ENCODE data around the gene TSPAN14. TPM values are rescaled to one million over a fixed set of nuclear protein-coding genes. Genes with fewer than 3 reads are reported as not detected.
"Not testable (repeated sequence)": the region's sequence is repeated elsewhere in the genome, so short reads cannot be mapped to it uniquely, and the experiment has no call there.

TSPAN14 gene
- total RNA-seq, 4 donors from 2014 or later, result 18.9 to 72.9 (median 55.8) TPM

DNA sequence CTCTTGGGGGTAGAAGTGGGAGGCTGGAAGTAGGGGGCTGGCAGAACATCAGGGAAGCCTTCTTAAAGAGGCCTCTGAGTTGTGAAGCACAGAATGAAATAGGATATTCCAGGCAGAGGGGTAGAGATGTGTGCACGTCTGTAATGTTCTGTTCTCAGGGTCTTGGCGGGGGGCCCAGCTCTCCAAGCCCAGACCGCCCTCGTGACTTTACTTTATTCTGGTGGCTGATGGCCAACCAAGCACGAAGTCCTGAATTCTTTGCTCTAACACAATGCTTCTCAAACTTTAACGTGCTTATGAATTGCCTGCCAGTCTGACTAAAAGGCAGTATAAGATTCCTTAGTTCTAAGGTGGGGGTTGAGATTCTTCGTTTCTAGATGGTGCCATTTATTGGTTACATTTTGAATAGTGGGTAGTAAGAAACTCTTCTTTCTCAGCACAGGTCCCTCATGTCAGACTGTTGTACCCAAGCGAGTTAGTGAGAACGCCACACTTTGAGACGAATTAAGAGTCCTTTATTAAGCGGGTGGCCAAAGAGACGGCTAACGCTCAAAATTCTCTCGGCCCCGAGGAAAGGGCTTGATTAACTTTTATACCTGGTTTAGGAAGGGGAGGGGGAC lies 37.5 kb upstream of the TSPAN14 start:
- Histone ChIP-seq H3K4me1 (peaks cover 29 to 58% (median 52%) of the 10 kb centered on the region in 4 donors), H3K36me3 (peaks cover 0 to 3% (median 0%) of the 10 kb centered on the region in 4 donors), H3K4me3 (no peak overlapping the region), H3K27me3 (no peaks in the 10 kb centered on the region), H3K9me3 (no peaks in the 10 kb centered on the region), H3K27ac (peak overlapping the region; percentile 69 to 77 (median 72))
- in situ Hi-C loops (cut with MboI; ENCODE audit: low pct_ligation_motif_present in 1 of 4, low pct_unique_long_range_greater_than_20kb in 1 of 4, low sequenced_read_pairs in 3 of 4) (no loop called here), intact Hi-C loops (cut with DNase I; ENCODE audit: low total_unique reads) (no loop called here)
- 65 to 87% methylated on average over 11 to 15 of the region's 15 CpGs for WGBS, 2 donors (ENCODE audit: low coverage in 1 of 2)
- peak; percentile 41 for DNase-seq
- no peak for TF ChIP-seq POLR2A (IDR thresholded peaks at IDR 0.05)
- TF ChIP-seq, protein P1, sequence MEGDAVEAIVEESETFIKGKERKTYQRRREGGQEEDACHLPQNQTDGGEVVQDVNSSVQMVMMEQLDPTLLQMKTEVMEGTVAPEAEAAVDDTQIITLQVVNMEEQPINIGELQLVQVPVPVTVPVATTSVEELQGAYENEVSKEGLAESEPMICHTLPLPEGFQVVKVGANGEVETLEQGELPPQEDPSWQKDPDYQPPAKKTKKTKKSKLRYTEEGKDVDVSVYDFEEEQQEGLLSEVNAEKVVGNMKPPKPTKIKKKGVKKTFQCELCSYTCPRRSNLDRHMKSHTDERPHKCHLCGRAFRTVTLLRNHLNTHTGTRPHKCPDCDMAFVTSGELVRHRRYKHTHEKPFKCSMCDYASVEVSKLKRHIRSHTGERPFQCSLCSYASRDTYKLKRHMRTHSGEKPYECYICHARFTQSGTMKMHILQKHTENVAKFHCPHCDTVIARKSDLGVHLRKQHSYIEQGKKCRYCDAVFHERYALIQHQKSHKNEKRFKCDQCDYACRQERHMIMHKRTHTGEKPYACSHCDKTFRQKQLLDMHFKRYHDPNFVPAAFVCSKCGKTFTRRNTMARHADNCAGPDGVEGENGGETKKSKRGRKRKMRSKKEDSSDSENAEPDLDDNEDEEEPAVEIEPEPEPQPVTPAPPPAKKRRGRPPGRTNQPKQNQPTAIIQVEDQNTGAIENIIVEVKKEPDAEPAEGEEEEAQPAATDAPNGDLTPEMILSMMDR (IDR thresholded peaks at IDR 0.05), result no peak

DNA sequence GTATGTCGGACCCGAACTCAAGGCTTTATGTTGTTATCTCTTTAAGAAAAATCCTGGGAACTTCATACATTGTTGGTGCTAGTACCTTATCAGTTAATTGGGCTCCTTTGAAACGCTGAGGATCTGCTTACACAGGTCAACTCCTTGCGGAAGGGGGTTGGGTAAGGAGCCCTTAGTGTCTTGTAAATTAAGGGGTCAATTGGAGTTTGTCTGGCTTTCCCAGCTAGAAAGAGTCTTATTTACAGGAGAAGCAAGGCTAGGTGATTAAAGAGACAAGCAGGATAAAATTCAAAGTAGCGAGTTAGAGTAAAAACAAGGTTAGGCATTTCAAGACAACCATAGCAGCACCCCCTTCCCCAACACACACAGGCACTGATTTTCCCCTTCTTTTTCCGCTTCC lies 36.9 kb upstream of the TSPAN14 start:
- H3K4me3 ChIP-seq; H3K27ac ChIP-seq; intact Hi-C loops (cut with DNase I; ENCODE audit: low total_unique reads); in situ Hi-C loops (cut with MboI; ENCODE audit: low pct_ligation_motif_present in 1 of 4, low pct_unique_long_range_greater_than_20kb in 1 of 4, low sequenced_read_pairs in 3 of 4); H3K27me3 ChIP-seq; DNase-seq; H3K36me3 ChIP-seq; H3K9me3 ChIP-seq: not testable (repeated sequence)
- WGBS, 2 donors (ENCODE audit: low coverage in 1 of 2), result 76 to 80% methylated on average over 5 to 6 of the region's 6 CpGs
- peaks cover 29 to 55% (median 45%) of the 10 kb centered on the region in 4 donors for H3K4me1 ChIP-seq

DNA sequence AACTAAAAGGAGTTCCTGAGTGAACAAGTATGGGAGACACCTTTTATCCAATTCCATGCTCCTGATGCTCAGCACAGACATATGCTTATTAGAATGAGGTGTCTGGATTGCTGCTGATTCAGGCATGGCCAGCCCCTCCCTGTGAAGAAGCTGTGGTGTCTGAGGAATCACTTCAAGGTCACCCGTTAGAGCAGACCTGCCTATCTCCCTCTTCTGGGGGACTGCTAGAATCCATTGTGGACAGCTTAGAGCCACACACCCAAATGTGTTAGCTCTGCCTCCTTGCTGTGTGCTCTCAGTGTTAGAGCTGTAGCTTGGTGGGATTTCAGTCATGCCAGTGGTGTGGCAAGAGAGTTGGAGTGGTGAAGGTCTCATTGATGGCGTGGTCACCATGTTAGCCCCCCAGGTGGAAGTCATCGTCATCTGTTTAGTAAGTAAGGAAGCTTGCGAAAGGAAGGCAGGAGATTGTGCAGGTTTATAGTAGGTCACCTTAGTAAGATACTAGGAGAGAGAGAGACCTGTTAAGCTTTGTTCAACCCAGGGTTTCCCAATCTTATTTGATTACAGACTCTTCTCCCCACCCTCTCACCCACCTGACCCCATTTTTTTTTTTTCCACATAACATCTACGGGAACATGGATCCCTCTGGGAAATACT lies 32.9 kb upstream of the TSPAN14 start:
- intact Hi-C loops (cut with DNase I; ENCODE audit: low total_unique reads), result no loop called here
- TF ChIP-seq, protein P1 (IDR thresholded peaks at IDR 0.05), result no peak
- no peak for TF ChIP-seq EP300 (IDR thresholded peaks at IDR 0.05; ENCODE audit: low read depth)
- no peak for TF ChIP-seq POLR2A (IDR thresholded peaks at IDR 0.05)
- TF ChIP-seq POLR2AphosphoS5 (IDR thresholded peaks at IDR 0.05), result no peak
- Histone ChIP-seq H3K27ac (no peak overlapping the region), H3K9me3 (no peaks in the 10 kb centered on the region), H3K4me3 (no peak overlapping the region), H3K4me1 (peaks cover 4 to 16% (median 7%) of the 10 kb centered on the region in 4 donors), H3K27me3 (no peaks in the 10 kb centered on the region), H3K36me3 (peaks cover 0 to 13% (median 5%) of the 10 kb centered on the region in 4 donors)
- DNase-seq, result no peak
- in situ Hi-C loops (cut with MboI; ENCODE audit: low pct_ligation_motif_present in 1 of 4, low pct_unique_long_range_greater_than_20kb in 1 of 4, low sequenced_read_pairs in 3 of 4), result no loop called here
- 83 to 92% methylated on average over 4 to 5 of the region's 5 CpGs for WGBS, 2 donors (ENCODE audit: low coverage in 1 of 2)

- in situ Hi-C loops (cut with MboI; ENCODE audit: low pct_ligation_motif_present in 1 of 4, low pct_unique_long_range_greater_than_20kb in 1 of 4, low sequenced_read_pairs in 3 of 4), result no loop called here
- Histone ChIP-seq H3K27ac (no peak overlapping the region), H3K9me3 (no peaks in the 10 kb centered on the region), H3K36me3 (peaks cover 0 to 14% (median 5%) of the 10 kb centered on the region in 4 donors), H3K4me1 (peaks cover 0 to 9% (median 0%) of the 10 kb centered on the region in 4 donors), H3K4me3 (no peak overlapping the region), H3K27me3 (no peaks in the 10 kb centered on the region)
- intact Hi-C loops (cut with DNase I; ENCODE audit: low total_unique reads), result no loop called here
- DNase-seq, result no peak
- 79 to 89% methylated on average over 8 of the region's 8 CpGs for WGBS, 2 donors (ENCODE audit: low coverage in 1 of 2)
- TF ChIP-seq, protein P1 (IDR thresholded peaks at IDR 0.05), result no peak
- TF ChIP-seq POLR2A (IDR thresholded peaks at IDR 0.05) (no peak), POLR2AphosphoS5 (IDR thresholded peaks at IDR 0.05) (no peak), EP300 (IDR thresholded peaks at IDR 0.05; ENCODE audit: low read depth) (no peak)
These were observed 32.2 kb upstream of the TSPAN14 start for GRCh38 chr10:80421707-80422536.
